HepG2 (cell line): ENCODE data around the gene NFATC4. TPM values are rescaled to one million over a fixed set of nuclear protein-coding genes. Genes with fewer than 3 reads are reported as not detected.
A peak's percentile ranks its signal among the peaks of the same experiment; 100 is the strongest.

Source experiments
- ADNP ChIP-seq: sonication (generic); formaldehyde crosslinking; IDR thresholded peaks from 2 replicates; pipeline ENCODE4 v1.4.0; 2020; ENCODE audit warnings: missing genetic modification reagents
- BRD4 ChIP-seq: sonication (generic); formaldehyde crosslinking; IDR thresholded peaks from 2 replicates; pipeline ENCODE4 v1.4.0; 2020; ENCODE audit warnings: missing genetic modification reagents
- CHCHD3 ChIP-seq: sonication (generic); formaldehyde crosslinking; IDR thresholded peaks from 2 replicates; pipeline ENCODE4 v1.8.0; 2022; ENCODE audit warnings: mild to moderate bottlenecking, missing genetic modification reagents, moderate library complexity
- CHD2 ChIP-seq: IDR thresholded peaks from 2 replicates; pipeline ENCODE4 v1.6.1; 2011; ENCODE audit warnings: low read depth, low read length, improper control_type of control experiment
- EEA1 ChIP-seq: sonication (generic); formaldehyde crosslinking; IDR thresholded peaks from 2 replicates; pipeline ENCODE4 v1.5.1; 2020; ENCODE audit warnings: mild to moderate bottlenecking, missing genetic modification reagents, borderline replicate concordance
- HES4 ChIP-seq: sonication (generic); formaldehyde crosslinking; IDR thresholded peaks from 2 replicates; pipeline ENCODE4 v1.9.0; 2021; ENCODE audit warnings: mild to moderate bottlenecking, missing genetic modification reagents, borderline replicate concordance
- KLF15 ChIP-seq: sonication (generic); formaldehyde crosslinking; IDR thresholded peaks from 2 replicates; pipeline ENCODE4 v1.8.1; 2023; ENCODE audit warnings: borderline replicate concordance, mild to moderate bottlenecking, inconsistent platforms, missing genetic modification reagents, mixed read lengths
- MEIS1 ChIP-seq: sonication (generic); formaldehyde crosslinking; IDR thresholded peaks from 2 replicates; pipeline ENCODE4 v1.9.0; 2021; ENCODE audit warnings: mild to moderate bottlenecking, missing genetic modification reagents, moderate library complexity, borderline replicate concordance
- MIXL1 ChIP-seq: IDR thresholded peaks from 2 replicates; pipeline ENCODE4 v1.6.1; 2016
- SIX1 ChIP-seq: sonication (generic); formaldehyde crosslinking; IDR thresholded peaks from 2 replicates; pipeline ENCODE4 v1.4.0; 2020; ENCODE audit warnings: missing genetic modification reagents, borderline replicate concordance
- SP1 ChIP-seq, 2 experiments: fragments of 450-650 bp in 1 of 2; sonication (generic) in 1 of 2; formaldehyde crosslinking in 1 of 2; IDR thresholded peaks; 2 replicates each; pipeline versions ENCODE4 v1.4.0 to v1.6.1; 2016 to 2020; ENCODE audit warnings: missing genetic modification reagents in 1 of 2
- TCF7L2 ChIP-seq: IDR thresholded peaks from 2 replicates; pipeline ENCODE4 v1.6.1; 2011; ENCODE audit warnings: mild to moderate bottlenecking, low read depth, low read length, moderate library complexity
- TEAD3 ChIP-seq: optimal IDR thresholded peaks from 2 replicates; pipeline ENCODE3; 2016; ENCODE audit warnings: borderline replicate concordance
- TOPORS ChIP-seq: sonication (generic); formaldehyde crosslinking; IDR thresholded peaks from 2 replicates; pipeline ENCODE4 v1.8.0; 2023; ENCODE audit warnings: mild to moderate bottlenecking, missing genetic modification reagents
- ZFAT ChIP-seq: sonication (generic); formaldehyde crosslinking; conservative IDR thresholded peaks from 2 replicates; pipeline ENCODE4 v1.8.1; 2023; ENCODE audit warnings: missing genetic modification reagents, inconsistent platforms
- ZFP36L1 ChIP-seq: sonication (generic); formaldehyde crosslinking; IDR thresholded peaks from 2 replicates; pipeline ENCODE4 v1.8.0; 2022; ENCODE audit warnings: mild to moderate bottlenecking, missing genetic modification reagents, moderate library complexity
- ZNF333 ChIP-seq: sonication (generic); formaldehyde crosslinking; IDR thresholded peaks from 2 replicates; pipeline ENCODE4 v1.4.0; 2020; ENCODE audit warnings: mild to moderate bottlenecking, missing genetic modification reagents, borderline replicate concordance
- ZSCAN12 ChIP-seq: sonication (generic); formaldehyde crosslinking; IDR thresholded peaks from 2 replicates; pipeline ENCODE4 v1.9.0; 2021; ENCODE audit warnings: mild to moderate bottlenecking, missing genetic modification reagents
- ZZZ3 ChIP-seq: sonication (generic); formaldehyde crosslinking; IDR thresholded peaks from 2 replicates; pipeline ENCODE4 v1.4.0; 2020; ENCODE audit warnings: missing genetic modification reagents, mild to moderate bottlenecking, borderline replicate concordance
- polyA plus RNA-seq, 8 experiments: library from polyadenylated mRNA; depleted of rRNA in 3 of 8; stranded (reverse) in 7 of 8; unstranded in 1 of 8; fragments of >200 nt; fragmentation: Illumina TruSeq in 4 of 8; extraction: Trizol in 4 of 8; gene quantifications; 2 replicates each; pipeline versions ENCODE4 v1.2.1 to v1.2.3, GENCODE V29; 2011 to 2016; ENCODE audit warnings: low read depth in 4 of 8, missing spikeins in 1 of 8, mixed read lengths in 1 of 8; ENCODE audit not compliant: insufficient read depth in 1 of 8
- total RNA-seq, 5 experiments: library from RNA; depleted of rRNA; stranded (reverse); fragments of >200 nt; fragmentation: Illumina TruSeq; extraction: Trizol; gene quantifications; 2 replicates each; pipeline ENCODE4 v1.2.3, GENCODE V29; 2016; ENCODE audit warnings: low read depth in 1 of 5
- TF ChIP-seq, protein P1 (sequence below): sonication (generic); formaldehyde crosslinking; IDR thresholded peaks from 2 replicates; pipeline ENCODE4 v1.8.0; 2022; ENCODE audit warnings: mild to moderate bottlenecking, missing genetic modification reagents, moderate library complexity
- TF ChIP-seq, protein P2 (sequence below): sonication (generic); formaldehyde crosslinking; IDR thresholded peaks from 2 replicates; pipeline ENCODE4 v1.4.0; 2020; ENCODE audit warnings: mild to moderate bottlenecking, missing genetic modification reagents, borderline replicate concordance
- TF ChIP-seq, protein P3 (sequence below): sonication (generic); formaldehyde crosslinking; IDR thresholded peaks from 2 replicates; pipeline ENCODE4 v1.4.0; 2020; ENCODE audit warnings: mild to moderate bottlenecking, low read depth, missing genetic modification reagents

NFATC4 gene
- total and polyA plus RNA-seq, 2 of the 13 experiments (the other 11 are each of a cell fraction or from before 2014, with no cell fraction given), result 0.04 to 0.15 TPM

DNA sequence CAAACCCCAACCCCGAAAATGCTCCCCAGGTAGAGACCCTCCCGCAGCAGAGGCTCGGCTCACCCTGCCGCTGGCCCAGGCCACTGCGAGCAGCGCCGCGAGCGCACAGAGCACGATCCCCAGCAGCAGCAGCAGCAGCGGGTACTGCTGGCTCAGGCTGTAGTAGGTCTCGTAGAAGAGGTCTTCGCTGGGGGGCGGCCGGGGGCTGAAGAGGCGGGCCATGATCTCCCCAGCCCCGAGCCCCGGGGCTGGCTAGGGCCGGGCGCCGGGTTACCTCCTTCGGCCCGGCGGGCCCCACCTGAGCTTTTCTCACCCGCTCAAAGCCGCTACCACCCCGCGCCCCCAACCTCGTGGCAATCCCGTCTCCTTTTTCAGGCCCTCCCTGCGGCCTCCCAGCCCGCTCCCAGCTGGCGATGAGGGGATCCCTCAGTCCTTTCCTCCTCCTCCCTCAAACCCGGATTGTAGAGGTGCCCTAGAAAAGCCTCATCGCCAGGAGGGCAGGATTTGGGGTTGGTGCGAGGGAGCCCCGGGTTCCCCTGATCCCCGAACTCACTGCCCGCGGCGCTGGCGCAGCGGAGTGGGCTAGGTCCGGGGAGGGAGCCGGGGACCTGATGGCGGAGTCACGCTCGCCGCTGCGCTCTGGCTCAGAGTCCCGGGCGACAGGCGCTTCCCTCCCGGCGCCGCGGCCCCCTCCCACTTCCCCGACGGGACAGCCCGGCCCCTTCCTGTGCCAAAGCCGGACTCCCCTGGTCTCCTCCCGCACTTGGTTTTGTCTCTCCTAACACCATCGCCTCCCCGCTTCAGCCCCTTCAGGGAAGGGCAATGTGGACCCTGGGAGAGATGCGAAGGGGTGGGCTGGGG lies 33.3 kb upstream of the NFATC4 start, which contains the start of gene ADCY4 (continued):
- TF ChIP-seq, protein P1, sequence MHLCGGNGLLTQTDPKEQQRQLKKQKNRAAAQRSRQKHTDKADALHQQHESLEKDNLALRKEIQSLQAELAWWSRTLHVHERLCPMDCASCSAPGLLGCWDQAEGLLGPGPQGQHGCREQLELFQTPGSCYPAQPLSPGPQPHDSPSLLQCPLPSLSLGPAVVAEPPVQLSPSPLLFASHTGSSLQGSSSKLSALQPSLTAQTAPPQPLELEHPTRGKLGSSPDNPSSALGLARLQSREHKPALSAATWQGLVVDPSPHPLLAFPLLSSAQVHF (CRISPR knock-in tag), result no peak
- TF ChIP-seq HES4 (CRISPR knock-in tag), result peak; percentile 13; the same call in 1 of the 2 replicates
- TF ChIP-seq ZFP36L1 (CRISPR knock-in tag), result no peak
- TF ChIP-seq SP1 (IDR thresholded peaks at IDR 0.05), result no peak
- no peak for TF ChIP-seq SP1 (CRISPR knock-in tag; IDR thresholded peaks at IDR 0.05)
- TF ChIP-seq CHD2, result no peak
- TF ChIP-seq BRD4 (CRISPR knock-in tag), result peak; percentile 40; the same call in 1 of the 2 replicates
- 0 out of 2 replicates have a peak, but pooled peaks have one; percentile 46 for TF ChIP-seq KLF15
- no peak for TF ChIP-seq ZSCAN12
- TF ChIP-seq ZFAT (CRISPR knock-in tag), result no peak
- no peak for TF ChIP-seq TEAD3 (CRISPR knock-in tag)
- TF ChIP-seq, protein P2, sequence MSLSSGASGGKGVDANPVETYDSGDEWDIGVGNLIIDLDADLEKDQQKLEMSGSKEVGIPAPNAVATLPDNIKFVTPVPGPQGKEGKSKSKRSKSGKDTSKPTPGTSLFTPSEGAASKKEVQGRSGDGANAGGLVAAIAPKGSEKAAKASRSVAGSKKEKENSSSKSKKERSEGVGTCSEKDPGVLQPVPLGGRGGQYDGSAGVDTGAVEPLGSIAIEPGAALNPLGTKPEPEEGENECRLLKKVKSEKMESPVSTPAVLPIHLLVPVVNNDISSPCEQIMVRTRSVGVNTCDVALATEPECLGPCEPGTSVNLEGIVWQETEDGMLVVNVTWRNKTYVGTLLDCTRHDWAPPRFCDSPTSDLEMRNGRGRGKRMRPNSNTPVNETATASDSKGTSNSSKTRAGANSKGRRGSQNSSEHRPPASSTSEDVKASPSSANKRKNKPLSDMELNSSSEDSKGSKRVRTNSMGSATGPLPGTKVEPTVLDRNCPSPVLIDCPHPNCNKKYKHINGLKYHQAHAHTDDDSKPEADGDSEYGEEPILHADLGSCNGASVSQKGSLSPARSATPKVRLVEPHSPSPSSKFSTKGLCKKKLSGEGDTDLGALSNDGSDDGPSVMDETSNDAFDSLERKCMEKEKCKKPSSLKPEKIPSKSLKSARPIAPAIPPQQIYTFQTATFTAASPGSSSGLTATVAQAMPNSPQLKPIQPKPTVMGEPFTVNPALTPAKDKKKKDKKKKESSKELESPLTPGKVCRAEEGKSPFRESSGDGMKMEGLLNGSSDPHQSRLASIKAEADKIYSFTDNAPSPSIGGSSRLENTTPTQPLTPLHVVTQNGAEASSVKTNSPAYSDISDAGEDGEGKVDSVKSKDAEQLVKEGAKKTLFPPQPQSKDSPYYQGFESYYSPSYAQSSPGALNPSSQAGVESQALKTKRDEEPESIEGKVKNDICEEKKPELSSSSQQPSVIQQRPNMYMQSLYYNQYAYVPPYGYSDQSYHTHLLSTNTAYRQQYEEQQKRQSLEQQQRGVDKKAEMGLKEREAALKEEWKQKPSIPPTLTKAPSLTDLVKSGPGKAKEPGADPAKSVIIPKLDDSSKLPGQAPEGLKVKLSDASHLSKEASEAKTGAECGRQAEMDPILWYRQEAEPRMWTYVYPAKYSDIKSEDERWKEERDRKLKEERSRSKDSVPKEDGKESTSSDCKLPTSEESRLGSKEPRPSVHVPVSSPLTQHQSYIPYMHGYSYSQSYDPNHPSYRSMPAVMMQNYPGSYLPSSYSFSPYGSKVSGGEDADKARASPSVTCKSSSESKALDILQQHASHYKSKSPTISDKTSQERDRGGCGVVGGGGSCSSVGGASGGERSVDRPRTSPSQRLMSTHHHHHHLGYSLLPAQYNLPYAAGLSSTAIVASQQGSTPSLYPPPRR, result 0 out of 2 replicates have a peak, but pooled peaks have one; percentile 5
- 0 out of 2 replicates have a peak, but pooled peaks have one; percentile 52 for TF ChIP-seq EEA1
- TF ChIP-seq MIXL1, result no peak
- TF ChIP-seq TOPORS, result no peak
- TF ChIP-seq TCF7L2, result no peak
- TF ChIP-seq, protein P3, sequence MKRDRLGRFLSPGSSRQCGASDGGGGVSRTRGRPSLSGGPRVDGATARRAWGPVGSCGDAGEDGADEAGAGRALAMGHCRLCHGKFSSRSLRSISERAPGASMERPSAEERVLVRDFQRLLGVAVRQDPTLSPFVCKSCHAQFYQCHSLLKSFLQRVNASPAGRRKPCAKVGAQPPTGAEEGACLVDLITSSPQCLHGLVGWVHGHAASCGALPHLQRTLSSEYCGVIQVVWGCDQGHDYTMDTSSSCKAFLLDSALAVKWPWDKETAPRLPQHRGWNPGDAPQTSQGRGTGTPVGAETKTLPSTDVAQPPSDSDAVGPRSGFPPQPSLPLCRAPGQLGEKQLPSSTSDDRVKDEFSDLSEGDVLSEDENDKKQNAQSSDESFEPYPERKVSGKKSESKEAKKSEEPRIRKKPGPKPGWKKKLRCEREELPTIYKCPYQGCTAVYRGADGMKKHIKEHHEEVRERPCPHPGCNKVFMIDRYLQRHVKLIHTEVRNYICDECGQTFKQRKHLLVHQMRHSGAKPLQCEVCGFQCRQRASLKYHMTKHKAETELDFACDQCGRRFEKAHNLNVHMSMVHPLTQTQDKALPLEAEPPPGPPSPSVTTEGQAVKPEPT (CRISPR knock-in tag), result no peak
- TF ChIP-seq SIX1 (CRISPR knock-in tag), result no peak
- TF ChIP-seq CHCHD3, result no peak
- TF ChIP-seq ADNP, result no peak
- 0 out of 2 replicates have a peak, but pooled peaks have one; percentile 4 for TF ChIP-seq ZZZ3 (CRISPR knock-in tag)
- TF ChIP-seq ZNF333 (CRISPR knock-in tag), result no peak
- TF ChIP-seq MEIS1 (CRISPR knock-in tag), result 0 out of 2 replicates have a peak, but pooled peaks have one; percentile 28
